DND-41 (cell line): ENCODE data around the gene CCDC24.

Experiments
- ATAC-seq: fragments of 200-7000 bp; cut with Tn5 transposase; 3 replicates; pipeline ENCODE4 v1.9.1; 2021; ENCODE audit warnings: low read depth; ENCODE audit not compliant: insufficient read depth
- DNase-seq: peaks from one replicate; pipeline ENCODE4 v3.0.0-alpha.2; 2020
- H2AFZ ChIP-seq: 2 replicates; pipeline ENCODE4 v1.6.0; 2012; ENCODE audit warnings: low read depth, low read length
- H3K27ac ChIP-seq: 2 replicates; pipeline ENCODE4 v1.5.1; 2012; ENCODE audit warnings: low read length, inconsistent platforms
- H3K27me3 ChIP-seq: fragments of 200-600 bp; sonication (generic); 2 replicates; pipeline ENCODE4 v1.6.0; 2012; ENCODE audit warnings: low read length, mild to moderate bottlenecking, inconsistent platforms; ENCODE audit not compliant: insufficient read depth, poor library complexity
- H3K36me3 ChIP-seq: 2 replicates; pipeline ENCODE4 v1.5.1; 2012; ENCODE audit warnings: low read length, inconsistent platforms; ENCODE audit not compliant: insufficient read depth
- H3K4me1 ChIP-seq: 2 replicates; pipeline ENCODE4 v1.5.1; 2012; ENCODE audit warnings: mild to moderate bottlenecking, low read length; ENCODE audit not compliant: insufficient read depth
- H3K4me2 ChIP-seq: 2 replicates; pipeline ENCODE4 v1.6.0; 2012; ENCODE audit warnings: mild to moderate bottlenecking, moderate library complexity, low read length, inconsistent platforms; ENCODE audit not compliant: insufficient read depth
- H3K4me3 ChIP-seq, 2 experiments: fragments of 200-600 bp in 1 of 2; shearing (Covaris generic) in 1 of 2; 2 replicates each; pipeline ENCODE4 v1.5.1; 2012 to 2016; ENCODE audit warnings: inconsistent platforms in 2 of 2, low read length in 2 of 2, mild to moderate bottlenecking in 2 of 2, low read depth in 1 of 2, moderate library complexity in 1 of 2
- H3K79me2 ChIP-seq: 2 replicates; pipeline ENCODE4 v1.6.0; 2012; ENCODE audit warnings: low read length, inconsistent platforms; ENCODE audit not compliant: insufficient read depth
- H3K9ac ChIP-seq: 2 replicates; pipeline ENCODE4 v1.6.0; 2012; ENCODE audit warnings: low read depth, mild to moderate bottlenecking, inconsistent platforms, low read length, moderate library complexity
- H3K9me3 ChIP-seq: 2 replicates; pipeline ENCODE4 v1.5.1; 2012; ENCODE audit warnings: low read length, moderate library complexity, mild to moderate bottlenecking, inconsistent platforms; ENCODE audit not compliant: insufficient read depth, severe bottlenecking
- H4K20me1 ChIP-seq: 2 replicates; pipeline ENCODE4 v1.6.0; 2012; ENCODE audit warnings: low read length; ENCODE audit not compliant: insufficient read depth
- EZH2 ChIP-seq: IDR thresholded peaks from 3 replicates; pipeline ENCODE4 v1.6.1; 2012; ENCODE audit warnings: borderline replicate concordance, low read depth, mild to moderate bottlenecking, moderate library complexity, low read length, inconsistent platforms; ENCODE audit not compliant: severe bottlenecking
- TF ChIP-seq, protein P1 (sequence below): IDR thresholded peaks from 2 replicates; pipeline ENCODE4 v1.5.1; 2012; ENCODE audit warnings: borderline replicate concordance, low read length, moderate library complexity, mild to moderate bottlenecking; ENCODE audit not compliant: poor library complexity, severe bottlenecking; ENCODE audit errors: extremely low read depth

The CCDC24 gene

GRCh38 chr1:44043176-44044070 lies 52.0 kb downstream of the CCDC24 start:
- Histone ChIP-seq H3K27ac (no peak overlapping the region), H3K4me2 (no peak overlapping the region), H3K79me2 (no peaks in the 10 kb centered on the region), H3K27me3 (peaks cover 4% of the 10 kb centered on the region), H3K9ac (no peak overlapping the region), H3K4me1 (no peaks in the 10 kb centered on the region), H3K9me3 (no peaks in the 10 kb centered on the region), H3K36me3 (no peaks in the 10 kb centered on the region), H2AFZ (no peak overlapping the region), H4K20me1 (no peaks in the 10 kb centered on the region; the same call in 1 of the 2 replicates), H3K4me3 (no peak overlapping the region)
- TF ChIP-seq, protein P1, sequence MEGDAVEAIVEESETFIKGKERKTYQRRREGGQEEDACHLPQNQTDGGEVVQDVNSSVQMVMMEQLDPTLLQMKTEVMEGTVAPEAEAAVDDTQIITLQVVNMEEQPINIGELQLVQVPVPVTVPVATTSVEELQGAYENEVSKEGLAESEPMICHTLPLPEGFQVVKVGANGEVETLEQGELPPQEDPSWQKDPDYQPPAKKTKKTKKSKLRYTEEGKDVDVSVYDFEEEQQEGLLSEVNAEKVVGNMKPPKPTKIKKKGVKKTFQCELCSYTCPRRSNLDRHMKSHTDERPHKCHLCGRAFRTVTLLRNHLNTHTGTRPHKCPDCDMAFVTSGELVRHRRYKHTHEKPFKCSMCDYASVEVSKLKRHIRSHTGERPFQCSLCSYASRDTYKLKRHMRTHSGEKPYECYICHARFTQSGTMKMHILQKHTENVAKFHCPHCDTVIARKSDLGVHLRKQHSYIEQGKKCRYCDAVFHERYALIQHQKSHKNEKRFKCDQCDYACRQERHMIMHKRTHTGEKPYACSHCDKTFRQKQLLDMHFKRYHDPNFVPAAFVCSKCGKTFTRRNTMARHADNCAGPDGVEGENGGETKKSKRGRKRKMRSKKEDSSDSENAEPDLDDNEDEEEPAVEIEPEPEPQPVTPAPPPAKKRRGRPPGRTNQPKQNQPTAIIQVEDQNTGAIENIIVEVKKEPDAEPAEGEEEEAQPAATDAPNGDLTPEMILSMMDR, result no peak
- ATAC-seq (no peak), DNase-seq (no peak)

DNA sequence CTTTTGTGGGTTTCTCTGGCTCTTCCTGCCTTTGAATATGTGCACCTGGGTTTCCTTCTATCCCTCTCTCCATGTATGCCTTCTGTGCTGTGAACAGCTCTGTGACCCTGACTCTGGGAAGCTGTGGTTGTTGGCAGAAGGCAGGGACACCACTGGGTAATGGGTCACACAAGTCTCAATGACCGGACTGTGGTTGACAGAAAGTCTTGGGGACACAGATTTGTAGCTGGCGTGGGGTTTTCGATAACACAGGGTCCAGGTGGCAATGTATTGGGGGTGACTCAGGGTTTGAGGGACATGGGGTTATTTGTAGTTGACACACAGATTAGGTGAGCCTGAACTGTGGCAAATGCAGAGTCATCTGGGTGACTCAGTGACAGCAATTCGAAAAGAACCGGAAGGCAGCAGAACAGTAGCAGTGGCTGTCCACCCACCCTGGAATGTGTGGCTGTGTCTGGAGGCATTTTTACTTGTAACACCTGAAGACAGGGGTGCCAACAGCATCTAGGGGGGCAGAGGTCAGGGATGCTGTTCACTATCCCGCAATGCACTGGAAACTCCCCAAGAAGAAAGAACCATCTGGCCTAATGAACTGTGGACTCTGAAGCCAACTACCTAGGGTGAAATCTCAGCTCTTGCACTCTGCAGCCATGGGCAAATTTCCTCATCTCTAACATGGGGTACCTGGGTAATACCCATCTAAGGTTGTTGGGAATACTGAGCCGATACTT lies 52.8 kb downstream of the CCDC24 start:
- Histone ChIP-seq H3K4me2 (no peak overlapping the region), H3K36me3 (no peaks in the 10 kb centered on the region), H3K9ac (no peak overlapping the region), H3K27me3 (peaks cover 4% of the 10 kb centered on the region), H3K4me3 (no peak overlapping the region), H3K4me1 (no peaks in the 10 kb centered on the region), H3K79me2 (no peaks in the 10 kb centered on the region), H4K20me1 (no peaks in the 10 kb centered on the region; the same call in 1 of the 2 replicates), H3K27ac (no peak overlapping the region), H3K9me3 (no peaks in the 10 kb centered on the region), H2AFZ (no peak overlapping the region)
- TF ChIP-seq, protein P1, result no peak
- TF ChIP-seq EZH2, result no peak
- ATAC-seq (no peak), DNase-seq (no peak)

DNA sequence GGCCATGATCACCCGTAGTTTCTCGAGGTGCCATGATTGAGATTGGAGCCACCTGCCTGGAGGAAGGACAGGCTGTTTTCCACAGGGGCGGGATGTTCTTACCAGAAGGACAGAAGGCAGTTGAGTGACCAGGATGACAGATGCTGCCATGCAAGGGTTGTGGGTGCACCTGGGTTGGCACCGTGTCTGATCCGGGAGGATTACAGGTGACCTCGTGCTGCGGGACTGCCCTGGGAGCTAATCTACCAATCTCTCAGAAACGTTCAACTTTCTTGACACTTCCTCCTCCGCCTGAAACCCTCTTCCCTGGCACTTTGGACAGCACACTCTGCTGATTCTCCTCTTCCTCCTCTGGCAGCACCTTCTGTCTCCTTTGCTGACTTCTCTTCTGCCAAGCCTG lies 53.7 kb downstream of the CCDC24 start:
- Histone ChIP-seq H3K79me2 (no peaks in the 10 kb centered on the region), H3K27me3 (peaks cover 4% of the 10 kb centered on the region), H3K27ac (no peak overlapping the region), H3K9ac (no peak overlapping the region), H3K4me2 (no peak overlapping the region), H3K9me3 (no peaks in the 10 kb centered on the region), H3K4me1 (no peaks in the 10 kb centered on the region), H4K20me1 (no peaks in the 10 kb centered on the region; the same call in 1 of the 2 replicates), H2AFZ (no peak overlapping the region), H3K36me3 (no peaks in the 10 kb centered on the region), H3K4me3 (no peak overlapping the region)
- ATAC-seq (no peak), DNase-seq (no peak)
- TF ChIP-seq, protein P1, result no peak
- TF ChIP-seq EZH2, result no peak
